Prostate gland (tissue), 2 donors: ENCODE data around the gene TMEM135. TPM values are rescaled to one million over a fixed set of nuclear protein-coding genes. Genes with fewer than 3 reads are reported as not detected.

Experiments
- DNase-seq: peaks from one replicate; pipeline ENCODE4 v3.0.0-alpha.2; 2019; ENCODE audit warnings: low spot score
- H3K27ac ChIP-seq, 2 donors: fragments of 200-600 bp; sonication (generic); 2 replicates each; pipeline ENCODE4 v1.5.1; 2017 to 2019
- H3K27me3 ChIP-seq: fragments of 200-600 bp; sonication (generic); replicated peaks from 2 replicates; pipeline ENCODE4 v1.5.1; 2019; ENCODE audit not compliant: insufficient read depth
- H3K36me3 ChIP-seq, 2 donors: fragments of 200-600 bp; sonication (generic); 1 replicate in 1 of 2; 2 replicates in 1 of 2; pipeline versions ENCODE4 v1.5.1 to v1.8.1; 2017 to 2019
- H3K4me1 ChIP-seq: fragments of 200-600 bp; sonication (generic); replicated peaks from 2 replicates; pipeline ENCODE4 v1.5.1; 2019
- H3K4me3 ChIP-seq, 2 donors: fragments of 200-600 bp; sonication (generic); 2 replicates each; pipeline ENCODE4 v1.5.1; 2017 to 2019
- H3K9me3 ChIP-seq: fragments of 200-600 bp; sonication (generic); 2 replicates; pipeline ENCODE4 v1.5.1; 2017
- CTCF ChIP-seq, 4 experiments: fragments of 200-600 bp in 2 of 4; fragments of 450-650 bp in 2 of 4; sonication (generic) in 2 of 4; IDR thresholded peaks; 1 replicate in 3 of 4; 2 replicates in 1 of 4; pipeline ENCODE4 v1.5.1; 2016 to 2019; ENCODE audit warnings: antibody characterized with exemption in 4 of 4, mild to moderate bottlenecking in 2 of 4, moderate library complexity in 2 of 4
- POLR2A ChIP-seq: fragments of 450-650 bp; IDR thresholded peaks from one replicate; pipeline ENCODE4 v1.6.1; 2016; ENCODE audit warnings: antibody characterized with exemption, mild to moderate bottlenecking
- POLR2AphosphoS5 ChIP-seq: sonication (generic); formaldehyde crosslinking; IDR thresholded peaks from one replicate; pipeline ENCODE4 v1.6.1; 2017; ENCODE audit warnings: antibody characterized with exemption
- WGBS: methylation state at CpG from one replicate; pipeline ENCODE4 v1.1.5; 2018; 5-methylcytosine and 5-hydroxymethylcytosine counted together
- intact Hi-C: fragments of 100-400 bp; cut with DNase I; formaldehyde crosslinking; loops from one replicate; pipeline ENCODE4 v1.14.2; 2022
- total RNA-seq, 2 donors: library from RNA; depleted of rRNA; stranded (reverse); fragments of >200 nt; gene quantifications; one replicate each; pipeline ENCODE4 v1.1.0, GENCODE V29; 2016

The TMEM135 gene
- total RNA-seq, 2 donors from 2014 or later: 22.3 to 42.1 TPM

GRCh38 chr11:87352759-87353707, 315.3 kb downstream of the TMEM135 start:
- Histone ChIP-seq H3K36me3 (no peaks in the 10 kb centered on the region), H3K9me3 (no peaks in the 10 kb centered on the region), H3K27me3 (no peaks in the 10 kb centered on the region), H3K4me3 (no peak overlapping the region), H3K27ac (no peak overlapping the region), H3K4me1 (no peaks in the 10 kb centered on the region)
- intact Hi-C loops: loop anchor here (2.0 to 5.0 kb wide), 2 partner anchors 70 to 1189 kb away; no protein-coding TSS in a partner anchor
- 25% methylated on average over 26 of the region's 26 CpGs for WGBS
- no peak for TF ChIP-seq POLR2A
- no peak for TF ChIP-seq POLR2AphosphoS5
- TF ChIP-seq CTCF (IDR thresholded peaks at IDR 0.05): peak; percentile 96 to 97 (median 96)
- DNase-seq: peak; percentile 76

GRCh38 chr11:87353771-87354345, 316.1 kb downstream of the TMEM135 start:
- Histone ChIP-seq H3K27ac (no peak overlapping the region), H3K27me3 (no peaks in the 10 kb centered on the region), H3K4me1 (no peaks in the 10 kb centered on the region), H3K4me3 (no peak overlapping the region), H3K36me3 (no peaks in the 10 kb centered on the region), H3K9me3 (no peaks in the 10 kb centered on the region)
- no peak for DNase-seq
- TF ChIP-seq POLR2AphosphoS5: no peak
- TF ChIP-seq POLR2A: no peak
- no peak for TF ChIP-seq CTCF (IDR thresholded peaks at IDR 0.05)
- whole genome bisulfite sequencing: 93% methylated on average over 2 of the region's 2 CpGs
- intact Hi-C loops: loop anchor here (2.0 to 5.0 kb wide), 2 partner anchors 69 to 1188 kb away; no protein-coding TSS in a partner anchor

GRCh38 chr11:87355596-87355995, 317.9 kb downstream of the TMEM135 start:
- H3K4me3 ChIP-seq: no peak overlapping the region
- no peak for DNase-seq
- H3K4me1 ChIP-seq: no peaks in the 10 kb centered on the region
- TF ChIP-seq CTCF (IDR thresholded peaks at IDR 0.05) (no peak), POLR2AphosphoS5 (no peak), POLR2A (no peak)
- no peaks in the 10 kb centered on the region for H3K27me3 ChIP-seq
- 36% methylated on average over 1 of the region's 1 CpG for WGBS
- no peak overlapping the region for H3K27ac ChIP-seq
- H3K36me3 ChIP-seq: no peaks in the 10 kb centered on the region
- no peaks in the 10 kb centered on the region for H3K9me3 ChIP-seq
- intact Hi-C loops: no loop called here

DNA sequence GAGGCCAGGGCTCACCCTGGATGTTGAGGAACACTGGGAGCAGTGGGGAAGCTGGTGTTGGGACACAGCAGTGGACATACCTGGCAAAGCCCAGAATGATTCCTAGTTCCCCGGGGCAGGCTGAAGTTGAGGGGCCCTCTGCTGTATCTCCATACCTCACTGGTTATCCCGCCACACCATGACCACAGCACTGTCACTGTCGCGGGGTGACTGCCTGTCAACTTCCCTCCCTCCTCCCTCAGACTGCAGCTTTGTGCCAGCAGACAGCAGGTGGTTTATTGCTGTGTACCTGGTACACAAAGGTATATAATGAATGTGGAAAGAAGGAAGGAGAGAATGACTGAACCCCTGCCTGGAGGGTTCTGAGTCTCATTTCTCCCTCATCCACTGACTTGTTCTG, 318.7 kb downstream of the TMEM135 start:
- no peak overlapping the region for H3K27ac ChIP-seq
- H3K9me3 ChIP-seq: no peaks in the 10 kb centered on the region
- no peaks in the 10 kb centered on the region for H3K36me3 ChIP-seq
- 82% methylated on average over 4 of the region's 4 CpGs for WGBS
- TF ChIP-seq CTCF (IDR thresholded peaks at IDR 0.05): no peak
- TF ChIP-seq POLR2A: no peak
- no peak for TF ChIP-seq POLR2AphosphoS5
- no peaks in the 10 kb centered on the region for H3K4me1 ChIP-seq
- intact Hi-C loops: no loop called here
- DNase-seq: no peak
- H3K4me3 ChIP-seq: no peak overlapping the region
- H3K27me3 ChIP-seq: no peaks in the 10 kb centered on the region
